Mesothelial cell of epicardium (in vitro differentiated cells): ENCODE data around the gene NUMA1. TPM values are rescaled to one million over a fixed set of nuclear protein-coding genes. Genes with fewer than 3 reads are reported as not detected.

Source experiments
- DNase-seq, 2 experiments: peaks; one replicate each; pipeline ENCODE4 v3.0.0; 2021; ENCODE audit warnings: low spot score in 2 of 2; ENCODE audit not compliant: unreplicated experiment in 2 of 2
- H3K27ac Mint-ChIP-seq: 2 replicates; pipeline ENCODE4 v1.8.0; 2021; ENCODE audit warnings: mixed read lengths
- H3K27me3 Mint-ChIP-seq: 2 replicates; pipeline ENCODE4 v1.8.0; 2021; ENCODE audit warnings: low read depth, mixed read lengths
- H3K36me3 Mint-ChIP-seq: 2 replicates; pipeline ENCODE4 v1.8.0; 2021; ENCODE audit warnings: mixed read lengths
- H3K4me1 Mint-ChIP-seq: 2 replicates; pipeline ENCODE4 v1.8.0; 2021; ENCODE audit warnings: mixed read lengths
- H3K4me3 Mint-ChIP-seq: 2 replicates; pipeline ENCODE4 v1.8.0; 2021; ENCODE audit warnings: mild to moderate bottlenecking, moderate library complexity, mixed read lengths
- H3K9me3 Mint-ChIP-seq: 2 replicates; pipeline ENCODE4 v1.8.0; 2021; ENCODE audit warnings: mixed read lengths
- CTCF ChIP-seq: fragments of 200-600 bp; sonication (generic); IDR thresholded peaks from one replicate; pipeline ENCODE4 v1.5.0; 2021; ENCODE audit warnings: antibody characterized with exemption; ENCODE audit not compliant: unreplicated experiment
- total RNA-seq: library from RNA; stranded (reverse); gene quantifications from 3 replicates; pipeline ENCODE4 v1.2.1, GENCODE V29; 2021

Gene NUMA1
- total RNA-seq, 1 donor from 2014 or later = 334 TPM

- no peak for DNase-seq
These were observed 89.6 kb downstream of the NUMA1 start for GRCh38 chr11:71990701-71991100.

GRCh38 chr11:71988050-71988449 lies 92.3 kb downstream of the NUMA1 start:
- Mint-ChIP-seq H3K27ac (no peak overlapping the region), H3K27me3 (no peaks in the 10 kb centered on the region), H3K4me1 (no peaks in the 10 kb centered on the region), H3K9me3 (peaks cover 1% of the 10 kb centered on the region), H3K36me3 (peaks cover 18% of the 10 kb centered on the region), H3K4me3 (no peak overlapping the region)
- no peak for TF ChIP-seq CTCF
- DNase-seq = no peak

More at GRCh38 chr11:71990701-71991100, 89.6 kb downstream of the NUMA1 start:
- no peak overlapping the region for H3K27ac Mint-ChIP-seq
- H3K4me3 Mint-ChIP-seq = no peak overlapping the region
- no peaks in the 10 kb centered on the region for H3K27me3 Mint-ChIP-seq
- H3K36me3 Mint-ChIP-seq = peaks cover 19% of the 10 kb centered on the region
- TF ChIP-seq CTCF = no peak
- peaks cover 5% of the 10 kb centered on the region for H3K9me3 Mint-ChIP-seq
- H3K4me1 Mint-ChIP-seq = no peaks in the 10 kb centered on the region

- no peaks in the 10 kb centered on the region for H3K4me1 Mint-ChIP-seq
- no peaks in the 10 kb centered on the region for H3K27me3 Mint-ChIP-seq
- no peak for DNase-seq
- no peak overlapping the region for H3K27ac Mint-ChIP-seq
- TF ChIP-seq CTCF = no peak
- peaks cover 16% of the 10 kb centered on the region for H3K36me3 Mint-ChIP-seq
- no peak overlapping the region for H3K4me3 Mint-ChIP-seq
- no peaks in the 10 kb centered on the region for H3K9me3 Mint-ChIP-seq
These were observed 92.8 kb downstream of the NUMA1 start for GRCh38 chr11:71987521-71987920.

GRCh38 chr11:71986131-71986530 lies 94.2 kb downstream of the NUMA1 start:
- Mint-ChIP-seq H3K27me3 (no peaks in the 10 kb centered on the region), H3K9me3 (no peaks in the 10 kb centered on the region), H3K4me1 (no peaks in the 10 kb centered on the region), H3K27ac (no peak overlapping the region), H3K36me3 (peaks cover 16% of the 10 kb centered on the region), H3K4me3 (no peak overlapping the region)
- no peak for TF ChIP-seq CTCF
- no peak for DNase-seq

- TF ChIP-seq CTCF = no peak
- no peaks in the 10 kb centered on the region for H3K4me1 Mint-ChIP-seq
- H3K27ac Mint-ChIP-seq = no peak overlapping the region
- H3K4me3 Mint-ChIP-seq = no peak overlapping the region
- DNase-seq = no peak
- H3K36me3 Mint-ChIP-seq = peaks cover 12% of the 10 kb centered on the region
- H3K9me3 Mint-ChIP-seq = no peaks in the 10 kb centered on the region
- no peaks in the 10 kb centered on the region for H3K27me3 Mint-ChIP-seq
These were observed 100.7 kb downstream of the NUMA1 start for GRCh38 chr11:71979602-71980001.

GRCh38 chr11:71979094-71979493 lies 101.2 kb downstream of the NUMA1 start:
- Mint-ChIP-seq H3K4me1 (no peaks in the 10 kb centered on the region), H3K9me3 (no peaks in the 10 kb centered on the region), H3K27me3 (no peaks in the 10 kb centered on the region), H3K4me3 (no peak overlapping the region), H3K36me3 (peaks cover 14% of the 10 kb centered on the region), H3K27ac (no peak overlapping the region)
- no peak for DNase-seq
- TF ChIP-seq CTCF = no peak
